Activated CD4-positive, alpha-beta memory T cell treated with anti-CD3 and anti-CD28 coated beads, Interleukin-2, amount 10 ng/mL, durations not matched to agents 7 days and 5 days (primary cell): Measurements from ENCODE around the gene GALNT16. TPM values are rescaled to one million over a fixed set of nuclear protein-coding genes. Genes with fewer than 3 reads are reported as not detected.
"Not testable (repeated sequence)": the region's sequence is repeated elsewhere in the genome, so short reads cannot be mapped to it uniquely, and the experiment has no call there.

Experiments used
- CTCF ChIA-PET: fragments of 350-600 bp; sonication (Branson Sonifier 250); formaldehyde crosslinking; loops from one replicate; lab custom pipeline; 2021; ENCODE audit warnings: antibody characterized with exemption, inconsistent platforms; lab: Charles Lee
- POLR2A ChIA-PET: fragments of 350-600 bp; sonication (Branson Sonifier 250); formaldehyde crosslinking; loops from one replicate; lab custom pipeline; 2021; ENCODE audit warnings: antibody characterized with exemption; lab: Charles Lee
- DNase-seq: peaks from one replicate; pipeline ENCODE4 v3.0.0-alpha.2; 2020
- H3K27ac Mint-ChIP-seq: one replicate; pipeline ENCODE4 v1.8.0; 2021; ENCODE audit warnings: mild to moderate bottlenecking, mixed read lengths
- H3K27me3 Mint-ChIP-seq: one replicate; pipeline ENCODE4 v1.8.0; 2021; ENCODE audit warnings: mixed read lengths
- H3K36me3 Mint-ChIP-seq: one replicate; pipeline ENCODE4 v1.8.0; 2021; ENCODE audit warnings: low read depth, mixed read lengths
- H3K4me1 Mint-ChIP-seq: one replicate; pipeline ENCODE4 v1.8.0; 2021; ENCODE audit warnings: mixed read lengths
- H3K4me3 Mint-ChIP-seq: one replicate; pipeline ENCODE4 v1.8.0; 2021; ENCODE audit warnings: mild to moderate bottlenecking, mixed read lengths
- H3K9me3 Mint-ChIP-seq: one replicate; pipeline ENCODE4 v1.8.0; 2021; ENCODE audit warnings: mixed read lengths
- total RNA-seq, 2 experiments: library from RNA; stranded (reverse); gene quantifications; one replicate each; pipeline ENCODE4 v1.2.3, GENCODE V29; 2021

GALNT16 gene
- total RNA-seq, 2 experiments from 2014 or later, result not detected

- Mint-ChIP-seq H3K4me3 (no peak overlapping the region), H3K27ac (no peak overlapping the region), H3K4me1 (peaks cover 3% of the 10 kb centered on the region), H3K27me3 (no peaks in the 10 kb centered on the region), H3K36me3 (peaks cover 49% of the 10 kb centered on the region), H3K9me3 (no peaks in the 10 kb centered on the region)
- DNase-seq, result no peak
- CTCF ChIA-PET, result no interaction called here
- POLR2A ChIA-PET, result interaction anchor here (1.1 to 2.0 kb wide), 2 partner anchors 18 to 22 kb away, joined by 3 to 12 read pairs; partner anchors contain the start of genes ERH and SLC39A9
Measured at GRCh38 chr14:69375722-69376121, 115.8 kb downstream of the GALNT16 start.

DNA sequence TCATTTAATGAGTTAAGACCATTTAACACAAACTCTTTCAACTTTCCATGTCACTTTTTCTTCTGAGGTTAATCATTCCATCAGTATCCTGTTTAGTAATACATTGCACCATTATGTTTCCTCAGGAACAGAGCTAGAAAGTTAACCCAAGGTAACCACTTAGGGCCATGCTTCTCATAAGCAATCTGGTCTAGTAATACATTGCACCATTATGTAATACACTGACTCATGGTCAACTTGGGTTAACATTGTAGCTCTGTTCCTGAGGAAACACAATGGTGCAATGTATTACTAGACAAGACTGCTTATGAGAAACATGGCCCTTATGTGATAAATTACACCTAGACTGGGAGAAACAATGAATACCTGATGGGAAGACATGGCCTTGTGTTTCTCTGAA is 116.5 kb downstream of the GALNT16 start:
- H3K27me3 Mint-ChIP-seq, result no peaks in the 10 kb centered on the region
- peaks cover 3% of the 10 kb centered on the region for H3K4me1 Mint-ChIP-seq
- ChIA-PET POLR2A (interaction anchor here (1.1 to 2.0 kb wide), 2 partner anchors 19 to 21 kb away, joined by 3 to 12 read pairs; partner anchors contain the start of genes ERH and SLC39A9), CTCF (no interaction called here)
- H3K36me3 Mint-ChIP-seq, result peaks cover 53% of the 10 kb centered on the region
- no peak overlapping the region for H3K27ac Mint-ChIP-seq
- no peak overlapping the region for H3K4me3 Mint-ChIP-seq
- H3K9me3 Mint-ChIP-seq, result no peaks in the 10 kb centered on the region
- no peak for DNase-seq

GRCh38 chr14:69378274-69378673 is 118.3 kb downstream of the GALNT16 start:
- no peak overlapping the region for H3K4me3 Mint-ChIP-seq

GRCh38 chr14:69387311-69387710 is 127.4 kb downstream of the GALNT16 start:
- no peak overlapping the region for H3K27ac Mint-ChIP-seq
- CTCF ChIA-PET, result interaction anchor here (1.1 kb wide), 1 partner anchor 10 kb away, joined by 4 read pairs; no protein-coding TSS in a partner anchor

More at GRCh38 chr14:69378274-69378673, 118.3 kb downstream of the GALNT16 start:
- POLR2A ChIA-PET, result interaction anchor here (2.8 kb wide), 1 partner anchor 20 kb away, joined by 13 read pairs; the partner anchor contains the start of genes ERH and SLC39A9
- H3K36me3 Mint-ChIP-seq, result peaks cover 62% of the 10 kb centered on the region
- peaks cover 3% of the 10 kb centered on the region for H3K4me1 Mint-ChIP-seq
- CTCF ChIA-PET, result no interaction called here
- DNase-seq, result no peak
- H3K27me3 Mint-ChIP-seq, result no peaks in the 10 kb centered on the region
- H3K9me3 Mint-ChIP-seq, result no peaks in the 10 kb centered on the region
- H3K27ac Mint-ChIP-seq, result no peak overlapping the region

DNA sequence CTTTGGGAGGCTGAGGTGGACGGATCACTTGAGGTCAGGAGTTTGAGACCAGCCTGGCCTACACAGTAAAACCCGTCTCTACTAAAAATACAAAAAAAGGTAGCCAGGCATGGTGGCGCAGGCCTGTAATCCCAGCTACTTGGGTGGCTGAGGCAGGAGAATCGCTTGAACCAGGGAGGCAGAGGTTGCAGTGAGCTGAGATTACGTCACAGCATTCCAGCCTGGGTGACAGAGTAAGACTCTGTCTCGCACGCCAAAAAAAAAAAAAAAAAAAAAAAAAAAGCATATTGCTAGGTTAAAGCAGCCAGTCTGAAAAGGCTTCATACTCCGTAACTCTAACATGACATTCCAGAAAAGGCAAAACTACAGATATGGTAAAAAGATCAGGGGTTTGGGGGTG is 131.4 kb downstream of the GALNT16 start:
- CTCF ChIA-PET, H3K4me3 Mint-ChIP-seq: not testable (repeated sequence)
- peaks cover 65% of the 10 kb centered on the region for H3K4me1 Mint-ChIP-seq

More at GRCh38 chr14:69387311-69387710, 127.4 kb downstream of the GALNT16 start:
- Mint-ChIP-seq H3K27me3 (no peaks in the 10 kb centered on the region), H3K9me3 (no peaks in the 10 kb centered on the region), H3K4me3 (no peak overlapping the region), H3K36me3 (peaks cover 82% of the 10 kb centered on the region), H3K4me1 (peaks cover 44% of the 10 kb centered on the region)
- POLR2A ChIA-PET, result interaction anchor here (3.4 kb wide), 1 partner anchor 10 kb away, joined by 35 read pairs; the partner anchor contains the start of genes ERH and SLC39A9
- DNase-seq, result no peak

GRCh38 chr14:69392481-69392880 is 132.5 kb downstream of the GALNT16 start:
- DNase-seq, result no peak
- ChIA-PET POLR2A (no interaction called here), CTCF (no interaction called here)
- no peaks in the 10 kb centered on the region for H3K9me3 Mint-ChIP-seq
- no peaks in the 10 kb centered on the region for H3K27me3 Mint-ChIP-seq
- H3K4me3 Mint-ChIP-seq, result no peak overlapping the region
- H3K27ac Mint-ChIP-seq, result no peak overlapping the region
- peaks cover 70% of the 10 kb centered on the region for H3K4me1 Mint-ChIP-seq
- peaks cover 86% of the 10 kb centered on the region for H3K36me3 Mint-ChIP-seq

More for the DNA sequence above, 131.4 kb downstream of the GALNT16 start:
- H3K27ac Mint-ChIP-seq, DNase-seq, H3K9me3 Mint-ChIP-seq, POLR2A ChIA-PET, H3K27me3 Mint-ChIP-seq: not testable (repeated sequence)
- H3K36me3 Mint-ChIP-seq, result peaks cover 87% of the 10 kb centered on the region

GRCh38 chr14:69395929-69396328 is 136.0 kb downstream of the GALNT16 start:
- ChIA-PET CTCF (interaction anchor here (1.8 to 2.3 kb wide), 2 partner anchors 10 to 64 kb away, joined by 4 to 11 read pairs; no protein-coding TSS in a partner anchor), POLR2A (interaction anchor here (1.6 to 4.1 kb wide), 3 partner anchors 9 to 20 kb away, joined by 3 to 35 read pairs (median 12); no protein-coding TSS in a partner anchor)
- no peak overlapping the region for H3K27ac Mint-ChIP-seq
- peaks cover 73% of the 10 kb centered on the region for H3K4me1 Mint-ChIP-seq
- no peak for DNase-seq
- H3K27me3 Mint-ChIP-seq, result no peaks in the 10 kb centered on the region
- H3K9me3 Mint-ChIP-seq, result no peaks in the 10 kb centered on the region
- peak overlapping the region; percentile 11 for H3K4me3 Mint-ChIP-seq
- peaks cover 73% of the 10 kb centered on the region for H3K36me3 Mint-ChIP-seq

DNA sequence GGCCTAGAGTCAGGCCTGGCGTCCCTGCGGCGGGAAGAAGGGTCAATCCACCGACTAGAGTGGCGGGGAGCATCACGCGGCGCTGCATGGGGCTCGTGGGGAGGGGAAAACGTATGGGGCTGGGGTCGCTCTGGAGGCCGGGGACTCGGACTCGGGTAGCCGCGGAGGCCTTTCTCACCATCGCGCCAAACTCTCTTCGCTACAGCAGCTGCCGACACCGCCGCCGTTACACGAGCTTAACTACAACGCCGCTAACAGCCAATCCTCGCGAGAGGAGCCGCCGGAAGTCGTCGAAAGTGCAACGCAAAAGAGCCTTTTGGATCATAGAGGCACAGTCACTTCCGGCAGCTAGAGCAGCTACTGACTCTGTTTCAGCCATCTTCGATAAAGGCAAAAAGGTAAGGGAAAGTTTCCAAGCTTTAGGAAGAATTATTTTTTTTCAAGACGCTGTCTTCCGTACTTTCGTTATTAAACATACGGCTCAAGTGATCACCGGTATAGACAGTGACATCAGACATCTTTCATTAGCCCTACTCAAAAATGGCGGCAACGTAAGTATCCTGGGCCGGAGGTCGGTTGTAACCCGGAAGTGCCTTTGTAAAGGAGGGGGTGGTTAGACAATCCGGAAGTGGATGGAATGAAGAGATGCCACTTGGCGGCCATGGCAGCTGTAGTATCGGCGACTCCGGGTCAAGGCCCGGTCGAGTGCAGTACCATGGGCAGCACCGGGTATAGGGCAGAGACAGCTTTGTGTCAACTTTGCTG is 138.3 kb downstream of the GALNT16 start, which contains the start of the genes ERH and SLC39A9:
Gene ERH, minus strand, starts transcription at position 247 of the 765 bp plus-strand sequence. Its CDS starts 66 bp downstream, at position 181.
Gene SLC39A9, plus strand, starts transcription at position 640 of the 765 bp plus-strand sequence. CDS start 678 bp downstream, outside the sequence.
- ChIA-PET CTCF (interaction anchor here (0.9 to 2.3 kb wide), 6 partner anchors 13 to 429 kb away, joined by 3 to 11 read pairs (median 4); no protein-coding TSS in a partner anchor), POLR2A (interaction anchor here (0.6 to 4.1 kb wide), 26 partner anchors 10 to 1582 kb away, joined by 3 to 35 read pairs (median 5); partner anchors contain the start of genes COX16, DCAF5, MAP3K9 and SRSF5)
- H3K4me3 Mint-ChIP-seq, result peak within 1 kb of the TSS; percentile 92
- peaks cover 67% of the 10 kb centered on the region for H3K4me1 Mint-ChIP-seq
- peak within 1 kb of the TSS; percentile 93 for H3K27ac Mint-ChIP-seq
- H3K36me3 Mint-ChIP-seq, result peaks cover 52% of the 10 kb centered on the region
- DNase-seq, result peak; percentile 95
- H3K9me3 Mint-ChIP-seq, result no peaks in the 10 kb centered on the region
- H3K27me3 Mint-ChIP-seq, result no peaks in the 10 kb centered on the region

DNA sequence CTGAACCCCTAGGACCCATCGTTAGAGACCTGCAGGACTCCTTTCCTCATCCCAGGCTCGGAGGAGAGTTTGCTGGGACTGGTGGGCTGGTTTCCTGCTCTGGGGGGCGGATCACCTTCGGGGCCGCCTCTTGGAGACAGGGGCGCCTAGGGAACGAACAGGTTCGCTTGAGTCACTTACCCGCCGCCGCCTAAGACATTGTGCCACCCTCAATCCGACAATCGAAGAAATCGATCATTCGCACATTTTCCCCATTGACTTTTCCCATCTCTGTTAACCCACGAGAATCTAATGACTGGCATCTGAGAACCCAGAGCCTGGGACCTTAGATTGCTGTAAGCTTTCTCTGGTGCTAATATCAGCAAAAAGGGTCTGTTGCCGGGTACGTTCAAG is 138.9 kb downstream of the GALNT16 start:
- Mint-ChIP-seq H3K9me3 (no peaks in the 10 kb centered on the region), H3K36me3 (peaks cover 48% of the 10 kb centered on the region), H3K27me3 (no peaks in the 10 kb centered on the region), H3K4me3 (peak overlapping the region; percentile 92), H3K4me1 (peaks cover 62% of the 10 kb centered on the region), H3K27ac (peak overlapping the region; percentile 93)
- no peak for DNase-seq
- CTCF ChIA-PET, result interaction anchor here (1.0 to 1.8 kb wide), 2 partner anchors 45 to 247 kb away, joined by 3 to 4 read pairs; no protein-coding TSS in a partner anchor
- POLR2A ChIA-PET, result interaction anchor here (1.0 to 4.1 kb wide), 17 partner anchors 9 to 1582 kb away, joined by 3 to 35 read pairs (median 8); partner anchors contain the start of genes COX16, DCAF5, SRSF5 and SUSD6

DNA sequence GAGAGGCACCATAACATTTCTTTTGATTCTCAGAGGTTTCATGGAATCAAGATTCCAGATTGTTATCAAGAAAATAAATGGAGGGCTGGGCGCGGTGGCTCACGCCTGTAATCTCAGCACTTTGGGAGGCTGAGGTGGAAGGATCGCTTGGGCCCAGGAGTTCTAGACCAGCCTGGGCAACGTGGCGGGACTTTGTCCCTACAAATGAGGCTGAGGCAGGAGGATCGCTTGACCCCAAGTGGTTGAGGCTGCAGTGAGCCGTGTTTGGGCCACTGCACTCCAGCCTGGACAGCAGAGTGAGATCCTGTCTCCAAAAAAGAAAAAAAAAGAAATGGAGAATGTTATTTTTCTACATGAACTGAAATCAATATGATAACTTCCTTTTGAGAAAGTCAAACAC is 139.8 kb downstream of the GALNT16 start:
- CTCF ChIA-PET, result interaction anchor here (1.3 kb wide), 1 partner anchor 60 kb away, joined by 3 read pairs; no protein-coding TSS in a partner anchor
- POLR2A ChIA-PET, result interaction anchor here (2.2 to 4.1 kb wide), 2 partner anchors 12 to 21 kb away, joined by 13 to 35 read pairs; no protein-coding TSS in a partner anchor
- Mint-ChIP-seq H3K27me3 (no peaks in the 10 kb centered on the region), H3K4me3 (peak overlapping the region; percentile 92), H3K9me3 (peaks cover 1% of the 10 kb centered on the region), H3K36me3 (peaks cover 49% of the 10 kb centered on the region), H3K27ac (no peak overlapping the region), H3K4me1 (peaks cover 59% of the 10 kb centered on the region)
- no peak for DNase-seq

GRCh38 chr14:69400154-69400553 is 140.2 kb downstream of the GALNT16 start:
- ChIA-PET CTCF (interaction anchor here (1.3 kb wide), 1 partner anchor 60 kb away, joined by 3 read pairs; no protein-coding TSS in a partner anchor), POLR2A (no interaction called here)
- H3K27ac Mint-ChIP-seq, result no peak overlapping the region
- H3K4me1 Mint-ChIP-seq, result peaks cover 54% of the 10 kb centered on the region
- H3K9me3 Mint-ChIP-seq, result peaks cover 2% of the 10 kb centered on the region
- DNase-seq, result no peak
- H3K36me3 Mint-ChIP-seq, result peaks cover 48% of the 10 kb centered on the region
- no peaks in the 10 kb centered on the region for H3K27me3 Mint-ChIP-seq
- peak overlapping the region; percentile 92 for H3K4me3 Mint-ChIP-seq

DNA sequence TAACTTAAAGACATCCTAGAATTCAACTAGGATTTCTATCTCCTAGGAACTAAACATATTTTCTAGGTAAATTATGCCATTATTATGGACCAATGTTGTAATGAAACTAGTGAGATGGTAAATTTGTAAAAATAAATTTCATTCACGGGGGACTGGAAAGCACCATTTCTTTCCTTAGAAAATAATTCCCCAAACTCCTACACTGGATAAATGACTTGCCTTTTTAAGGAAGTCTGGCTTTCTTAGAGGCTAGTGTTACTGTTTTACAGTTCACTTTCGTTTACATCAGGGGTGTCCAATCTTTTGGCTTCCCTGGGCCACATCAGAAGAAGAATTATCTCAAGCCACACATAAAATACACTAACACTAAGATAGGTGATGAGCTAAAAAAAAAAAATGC is 141.9 kb downstream of the GALNT16 start:
- CTCF ChIA-PET, result interaction anchor here (0.6 kb wide), 1 partner anchor 248 kb away, joined by 3 read pairs; no protein-coding TSS in a partner anchor
- H3K9me3 Mint-ChIP-seq, result peaks cover 2% of the 10 kb centered on the region
- peaks cover 31% of the 10 kb centered on the region for H3K36me3 Mint-ChIP-seq
- H3K27ac Mint-ChIP-seq, result no peak overlapping the region
- no peak overlapping the region for H3K4me3 Mint-ChIP-seq
- no peak for DNase-seq
- peaks cover 38% of the 10 kb centered on the region for H3K4me1 Mint-ChIP-seq
- POLR2A ChIA-PET, result no interaction called here
- no peaks in the 10 kb centered on the region for H3K27me3 Mint-ChIP-seq
